SK-N-SH treated with all-trans-retinoic acid at 6 μM for 48 hours (cell line): ENCODE measurements around the gene METTL1.

ENCODE experiments used
- BACH2 ChIP-seq: fragments of 250-450 bp; sonication (Bioruptor Pico); IDR thresholded peaks from 2 replicates; pipeline ENCODE4 v1.9.0; 2021; ENCODE audit warnings: mild to moderate bottlenecking, borderline replicate concordance
- TOX ChIP-seq: fragments of 250-450 bp; sonication (Bioruptor Pico); IDR thresholded peaks from 2 replicates; pipeline ENCODE4 v1.8.0; 2021; ENCODE audit warnings: mild to moderate bottlenecking, moderate library complexity, borderline replicate concordance
- ZNF8 ChIP-seq: fragments of 450-650 bp; formaldehyde crosslinking; IDR thresholded peaks from 2 replicates; pipeline ENCODE4 v1.5.0; 2020; ENCODE audit warnings: mild to moderate bottlenecking, moderate library complexity

METTL1 gene

DNA sequence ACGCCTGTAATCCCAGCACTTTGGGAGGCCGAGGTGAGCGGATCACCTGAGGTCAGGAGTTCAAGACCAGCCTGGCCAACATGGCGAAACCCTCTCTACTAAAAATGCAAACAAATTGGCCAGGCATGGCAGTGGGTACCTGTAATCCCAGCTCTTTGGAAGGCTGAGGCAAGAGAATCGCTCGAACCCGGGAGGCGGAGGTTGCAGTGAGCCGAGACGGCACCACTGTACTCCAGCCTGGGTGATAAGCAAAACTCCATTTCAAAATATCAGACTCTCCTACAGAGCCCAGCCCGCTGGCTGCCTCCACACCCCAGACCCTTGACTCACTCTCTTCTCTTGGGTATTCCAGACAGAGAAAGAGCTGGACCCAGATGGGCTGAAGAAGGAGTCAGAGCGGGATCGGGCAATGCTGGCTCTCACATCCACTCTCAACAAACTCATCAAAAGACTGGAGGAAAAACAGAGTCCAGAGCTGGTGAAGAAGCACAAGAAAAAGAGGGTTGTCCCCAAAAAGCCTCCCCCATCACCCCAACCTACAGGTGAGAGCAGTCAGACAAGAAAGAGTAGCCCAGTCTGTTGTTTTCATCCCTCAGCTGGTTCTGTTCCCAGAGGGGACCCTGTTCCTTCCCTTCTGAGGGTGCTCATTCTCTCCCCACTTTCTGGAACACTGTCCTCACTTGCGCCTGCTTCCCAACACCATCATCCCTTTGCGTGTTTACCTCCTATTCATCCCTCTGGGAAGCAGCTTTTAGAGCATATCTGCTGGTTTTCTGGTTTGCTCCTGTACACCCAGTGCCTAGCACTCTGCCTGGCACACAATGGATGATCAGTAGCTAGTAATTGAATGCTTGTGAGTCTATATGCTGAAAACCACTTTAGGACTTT is 53.0 kb downstream of the METTL1 start (continued):
- no peak for TF ChIP-seq ZNF8 (CRISPR knock-in tag)
- no peak for TF ChIP-seq BACH2
- TF ChIP-seq TOX (CRISPR knock-in tag): no peak
- TF ChIP-seq, all 23 proteins: peak for 0
